HAP-1 (cell line): ENCODE results near the gene MED14.
"Not testable (repeated sequence)": the region's sequence is repeated elsewhere in the genome, so short reads cannot be mapped to it uniquely, and the experiment has no call there.

Experiments
- DNase-seq, 2 experiments: peaks; one replicate each; pipeline ENCODE4 v3.0.0-alpha.2; 2016 to 2020; ENCODE audit warnings: low spot score in 2 of 2
- H3K27me3 ChIP-seq: fragments of 250-450 bp; sonication (Bioruptor Pico); 2 replicates; pipeline ENCODE4 v1.5.1; 2020; ENCODE audit warnings: low read depth, mild to moderate bottlenecking, moderate library complexity
- H3K36me3 ChIP-seq: fragments of 250-450 bp; sonication (Bioruptor Pico); replicated peaks from 2 replicates; pipeline ENCODE4 v1.5.1; 2020; ENCODE audit warnings: mild to moderate bottlenecking
- H3K4me1 ChIP-seq: fragments of 250-450 bp; sonication (Bioruptor Pico); 2 replicates; pipeline ENCODE4 v1.5.1; 2020; ENCODE audit warnings: mild to moderate bottlenecking
- H3K4me3 ChIP-seq: fragments of 250-450 bp; sonication (Bioruptor Pico); 2 replicates; pipeline ENCODE4 v1.5.1; 2020; ENCODE audit warnings: mild to moderate bottlenecking, moderate library complexity
- H3K9me3 ChIP-seq: fragments of 250-450 bp; sonication (Bioruptor Pico); 2 replicates; pipeline ENCODE4 v1.5.1; 2020; ENCODE audit warnings: mild to moderate bottlenecking, moderate library complexity
- in situ Hi-C: fragments of 300-500 bp; cut with MboI; formaldehyde crosslinking; loops from 3 replicates; pipeline ENCODE4 v1.14.3; 2020; ENCODE audit warnings: low sequenced_read_pairs, inconsistent platforms, mixed read lengths

Gene MED14

DNA sequence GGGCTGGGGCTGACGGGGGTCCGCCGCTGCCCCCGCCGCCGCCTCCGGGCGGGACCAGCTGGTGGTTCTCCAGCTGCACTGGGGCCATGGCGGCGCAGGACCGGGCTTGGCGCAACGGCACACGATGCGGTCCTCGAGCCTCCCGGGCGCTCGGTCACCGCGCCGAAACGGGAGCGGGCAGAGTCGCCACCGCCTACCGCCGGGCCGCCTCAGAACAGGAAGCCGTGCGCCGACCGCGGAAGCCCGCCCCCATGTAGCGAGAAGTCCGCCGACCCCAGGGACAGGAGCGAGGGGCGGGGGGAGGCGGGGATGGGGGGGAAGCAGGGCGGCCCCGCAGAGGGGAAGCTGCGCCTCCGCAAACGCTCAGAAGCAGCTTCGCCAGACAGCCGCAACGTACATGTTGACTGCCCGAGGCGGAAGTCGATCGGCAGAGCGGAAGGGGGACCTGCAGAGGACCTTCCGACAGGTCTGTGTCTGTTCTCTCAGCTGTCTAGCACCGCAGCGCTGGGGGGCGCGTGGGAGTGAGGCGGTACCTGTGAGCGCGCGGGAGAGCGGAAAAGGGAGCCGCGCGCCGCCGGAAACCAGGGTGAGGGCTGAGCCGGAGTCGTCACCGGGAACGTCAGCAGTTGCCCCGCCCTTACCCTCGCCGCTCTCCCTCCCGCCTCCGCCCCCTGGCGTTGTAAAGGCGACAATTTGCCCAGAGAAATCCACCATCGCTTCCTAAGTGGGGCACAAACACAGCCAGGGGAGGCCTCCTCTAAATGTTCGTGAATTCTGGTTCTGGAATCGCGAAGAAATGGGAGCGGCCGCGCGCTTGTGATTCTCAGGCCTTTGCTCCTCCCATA lies at the start of gene MED14:
Gene MED14, minus strand, starts transcription at position 218 of the 845 bp plus-strand sequence. Its CDS starts 130 bp downstream, at position 88.
- DNase-seq = peak; percentile 93 to 98
- Histone ChIP-seq H3K4me1 (peaks cover 20% of the 10 kb centered on the region), H3K36me3 (peaks cover 3% of the 10 kb centered on the region), H3K9me3 (no peaks in the 10 kb centered on the region), H3K4me3 (peak within 1 kb of the TSS; percentile 51), H3K27me3 (no peaks in the 10 kb centered on the region)
- in situ Hi-C loops = no loop called here

DNA sequence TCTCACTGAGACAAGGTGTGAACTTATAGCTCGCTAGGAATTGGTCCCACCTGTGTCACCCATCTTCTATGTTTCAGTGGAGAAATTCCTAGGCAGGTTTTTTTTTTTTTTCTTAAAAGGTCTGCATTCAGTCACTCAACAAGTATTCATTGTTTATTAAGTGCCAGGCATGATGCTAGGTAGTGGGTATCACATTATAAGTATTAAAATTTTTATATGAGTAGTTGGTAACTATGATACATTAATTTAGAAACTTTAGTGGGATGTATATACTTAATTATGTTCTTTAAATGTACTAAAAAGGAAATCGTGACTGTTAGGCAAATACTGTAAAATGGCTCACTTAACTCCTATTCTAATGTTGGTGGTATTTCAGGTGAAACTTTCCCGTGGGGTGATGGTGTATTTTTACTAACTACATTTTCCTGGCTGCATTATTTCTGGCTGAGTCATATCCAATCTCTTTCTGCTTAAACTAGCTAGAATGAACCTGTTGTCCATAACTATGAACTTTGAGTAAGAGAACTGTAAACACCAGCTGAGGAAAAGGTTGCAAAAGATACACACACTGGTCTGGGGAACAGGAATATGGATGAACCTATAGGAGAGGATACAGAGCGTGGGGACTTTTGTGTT lies 49.3 kb upstream of the MED14 start:
- in situ Hi-C loops = no loop called here
- no peaks in the 10 kb centered on the region for H3K27me3 ChIP-seq
- H3K36me3 ChIP-seq = no peaks in the 10 kb centered on the region
- DNase-seq = no peak
- no peak overlapping the region for H3K4me3 ChIP-seq
- no peaks in the 10 kb centered on the region for H3K9me3 ChIP-seq
- no peaks in the 10 kb centered on the region for H3K4me1 ChIP-seq

GRCh38 chrX:40782644-40783259 lies 47.4 kb upstream of the MED14 start:
- H3K9me3 ChIP-seq = not testable (repeated sequence)

DNA sequence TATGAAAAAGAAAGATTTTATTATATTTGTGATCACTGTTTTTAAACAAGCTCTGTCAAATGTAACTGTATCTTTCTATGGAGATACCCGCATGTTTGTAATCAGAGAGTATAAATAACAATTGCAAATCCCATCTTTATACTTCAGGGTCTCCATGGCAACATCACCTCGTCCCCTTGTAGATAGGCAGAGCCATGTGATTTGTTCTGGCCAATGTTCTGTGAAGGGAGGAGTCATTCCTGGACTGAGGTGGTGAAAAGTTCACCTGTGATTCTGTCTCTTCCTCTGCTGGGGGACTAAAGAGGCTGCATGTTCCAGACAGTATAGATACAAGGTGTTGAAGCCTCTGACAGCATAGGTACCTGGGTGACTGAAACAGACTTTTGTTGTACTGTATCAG lies 45.6 kb upstream of the MED14 start:
- in situ Hi-C loops = no loop called here
- H3K27me3 ChIP-seq = no peaks in the 10 kb centered on the region
- no peak for DNase-seq
- H3K4me3 ChIP-seq = no peak overlapping the region
- H3K9me3 ChIP-seq = no peaks in the 10 kb centered on the region
- H3K36me3 ChIP-seq = no peaks in the 10 kb centered on the region
- no peaks in the 10 kb centered on the region for H3K4me1 ChIP-seq

More at GRCh38 chrX:40782644-40783259, 47.4 kb upstream of the MED14 start:
- H3K4me3 ChIP-seq, H3K36me3 ChIP-seq, H3K4me1 ChIP-seq, in situ Hi-C loops, H3K27me3 ChIP-seq, DNase-seq: not testable (repeated sequence)

GRCh38 chrX:40780082-40780481 lies 44.7 kb upstream of the MED14 start:
- no peaks in the 10 kb centered on the region for H3K27me3 ChIP-seq
- no peaks in the 10 kb centered on the region for H3K9me3 ChIP-seq
- DNase-seq = no peak
- in situ Hi-C loops = no loop called here
- no peak overlapping the region for H3K4me3 ChIP-seq
- no peaks in the 10 kb centered on the region for H3K36me3 ChIP-seq
- H3K4me1 ChIP-seq = no peaks in the 10 kb centered on the region

- no peaks in the 10 kb centered on the region for H3K36me3 ChIP-seq
- H3K4me3 ChIP-seq = no peak overlapping the region
- in situ Hi-C loops = no loop called here
- no peaks in the 10 kb centered on the region for H3K27me3 ChIP-seq
- no peaks in the 10 kb centered on the region for H3K9me3 ChIP-seq
- H3K4me1 ChIP-seq = no peaks in the 10 kb centered on the region
- DNase-seq = no peak
These were observed 43.7 kb upstream of the MED14 start for GRCh38 chrX:40778861-40779575.

DNA sequence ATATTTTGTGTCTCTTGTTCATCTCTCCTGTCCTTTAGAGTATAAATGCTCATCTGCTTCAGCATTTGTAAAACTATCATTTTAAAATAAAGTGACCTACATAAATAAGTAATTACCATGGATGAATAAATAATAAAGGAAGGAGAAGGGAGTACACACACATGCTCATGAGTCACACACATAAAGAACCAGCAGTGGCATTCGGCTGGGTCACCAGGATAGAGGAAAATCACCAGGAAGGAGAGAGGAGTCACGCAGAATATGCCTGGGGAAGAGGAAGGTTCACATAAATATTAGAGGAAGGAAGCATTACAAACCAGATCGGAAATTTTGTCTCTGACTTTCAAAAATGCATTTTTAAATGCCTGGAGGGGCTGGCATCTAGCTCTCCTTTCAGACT lies 38.5 kb upstream of the MED14 start:
- in situ Hi-C loops = no loop called here
- Histone ChIP-seq H3K9me3 (no peaks in the 10 kb centered on the region), H3K4me3 (no peak overlapping the region), H3K36me3 (no peaks in the 10 kb centered on the region), H3K27me3 (no peaks in the 10 kb centered on the region), H3K4me1 (no peaks in the 10 kb centered on the region)
- no peak for DNase-seq

GRCh38 chrX:40773188-40773587 lies 37.8 kb upstream of the MED14 start:
- Histone ChIP-seq H3K27me3 (no peaks in the 10 kb centered on the region), H3K4me1 (no peaks in the 10 kb centered on the region), H3K36me3 (no peaks in the 10 kb centered on the region), H3K9me3 (no peaks in the 10 kb centered on the region), H3K4me3 (no peak overlapping the region)
- no peak for DNase-seq
- in situ Hi-C loops = no loop called here

DNA sequence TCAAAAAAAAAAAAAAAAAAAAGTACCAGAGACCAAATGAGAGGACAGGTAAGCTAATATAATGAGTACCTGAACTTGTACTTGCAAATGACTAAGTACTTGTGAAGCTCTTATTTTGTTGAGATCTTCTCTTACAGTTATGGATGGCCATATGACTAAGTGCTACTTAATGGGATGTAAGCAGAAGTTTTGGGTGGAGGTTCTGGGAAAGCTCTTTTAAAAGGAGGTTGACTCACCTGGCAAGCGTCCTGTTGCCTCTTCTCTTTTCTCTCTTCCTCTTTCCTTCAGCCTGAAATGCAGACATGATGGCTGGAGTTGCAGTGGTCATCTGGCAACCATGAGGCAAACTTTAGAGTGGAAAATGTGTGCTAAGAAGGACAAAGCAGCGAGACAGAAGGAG lies 36.9 kb upstream of the MED14 start:
- in situ Hi-C loops = no loop called here
- H3K4me1 ChIP-seq = no peaks in the 10 kb centered on the region
- H3K36me3 ChIP-seq = no peaks in the 10 kb centered on the region
- no peaks in the 10 kb centered on the region for H3K27me3 ChIP-seq
- DNase-seq = no peak
- H3K4me3 ChIP-seq = no peak overlapping the region
- no peaks in the 10 kb centered on the region for H3K9me3 ChIP-seq

- Histone ChIP-seq H3K4me3 (no peak overlapping the region), H3K4me1 (no peaks in the 10 kb centered on the region), H3K27me3 (no peaks in the 10 kb centered on the region), H3K9me3 (no peaks in the 10 kb centered on the region), H3K36me3 (no peaks in the 10 kb centered on the region)
- in situ Hi-C loops = no loop called here
- DNase-seq = no peak
These were observed 26.4 kb upstream of the MED14 start for GRCh38 chrX:40761762-40762161.

GRCh38 chrX:40759374-40759773 lies 24.0 kb upstream of the MED14 start:
- no peak overlapping the region for H3K4me3 ChIP-seq
- DNase-seq = no peak
- no peaks in the 10 kb centered on the region for H3K9me3 ChIP-seq
- H3K27me3 ChIP-seq = no peaks in the 10 kb centered on the region
- no peaks in the 10 kb centered on the region for H3K4me1 ChIP-seq
- in situ Hi-C loops = no loop called here
- no peaks in the 10 kb centered on the region for H3K36me3 ChIP-seq

DNA sequence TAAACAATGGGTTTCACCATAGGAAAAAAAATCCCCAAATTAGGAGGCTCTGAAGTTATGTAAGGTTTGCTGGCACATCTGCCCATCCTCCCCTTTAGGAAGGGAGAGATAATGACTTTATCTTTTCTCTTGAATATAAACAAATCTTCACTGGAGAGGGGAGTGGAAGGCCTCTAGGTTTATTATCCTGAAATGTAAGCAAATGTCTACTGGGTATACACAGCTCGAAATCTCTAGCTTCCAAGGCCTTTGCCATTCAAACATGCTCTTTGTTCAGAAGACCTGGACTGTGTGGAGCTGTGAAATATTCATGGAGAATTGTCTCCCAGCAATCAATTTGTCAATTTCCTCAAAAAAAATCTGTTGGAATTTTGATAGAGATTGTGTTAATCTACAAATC lies 21.7 kb upstream of the MED14 start:
- in situ Hi-C loops = no loop called here
- H3K27me3 ChIP-seq = no peaks in the 10 kb centered on the region

GRCh38 chrX:40755291-40756249 lies 20.2 kb upstream of the MED14 start:
- in situ Hi-C loops = no loop called here
- no peak for DNase-seq
- peaks cover 5% of the 10 kb centered on the region; the same call in 1 of the 2 replicates for H3K9me3 ChIP-seq
- no peaks in the 10 kb centered on the region for H3K27me3 ChIP-seq
- H3K4me3 ChIP-seq = no peak overlapping the region
- no peaks in the 10 kb centered on the region for H3K36me3 ChIP-seq
- H3K4me1 ChIP-seq = no peaks in the 10 kb centered on the region

More for the DNA sequence above, 21.7 kb upstream of the MED14 start:
- peaks cover 4% of the 10 kb centered on the region; the same call in 1 of the 2 replicates for H3K9me3 ChIP-seq
- H3K36me3 ChIP-seq = no peaks in the 10 kb centered on the region
- no peaks in the 10 kb centered on the region for H3K4me1 ChIP-seq
- H3K4me3 ChIP-seq = no peak overlapping the region
- DNase-seq = no peak
